Right cardiac atrium (tissue), 5 donors: ENCODE results near the gene UNCX. TPM values are rescaled to one million over a fixed set of nuclear protein-coding genes. Genes with fewer than 3 reads are reported as not detected.
"Not testable (repeated sequence)": the region's sequence is repeated elsewhere in the genome, so short reads cannot be mapped to it uniquely, and the experiment has no call there.

Experiments used
- ATAC-seq, 2 donors: fragments of 200-7000 bp; cut with Tn5 transposase; one replicate each; pipeline versions ENCODE4 v1.8.0 to v1.9.1; 2020; ENCODE audit warnings: moderate library complexity in 2 of 2, mild to moderate bottlenecking in 1 of 2
- DNase-seq, 3 donors: peaks; one replicate each; pipeline ENCODE4 v3.0.0-alpha.2; 2020
- H3K27ac ChIP-seq: one replicate; pipeline ENCODE4 v1.5.1; 2013; ENCODE audit warnings: mild to moderate bottlenecking, low read length, control low read depth, moderate library complexity
- H3K27me3 ChIP-seq: one replicate; pipeline ENCODE4 v1.6.1; 2013; ENCODE audit not compliant: control insufficient read depth, insufficient read depth
- H3K4me1 ChIP-seq: one replicate; pipeline ENCODE4 v1.6.1; 2013; ENCODE audit warnings: low read length; ENCODE audit not compliant: control insufficient read depth, insufficient read depth
- H3K4me3 ChIP-seq: one replicate; pipeline ENCODE4 v1.5.1; 2013; ENCODE audit warnings: low read length, control low read depth
- H3K9me3 ChIP-seq: one replicate; pipeline ENCODE4 v1.6.1; 2013; ENCODE audit warnings: low read length; ENCODE audit not compliant: control insufficient read depth
- WGBS: extraction: QIAGEN DNeasy Blood & Tissue Kit; methylation state at CpG from one replicate; pipeline ENCODE4 v1.1.7; 2013; 5-methylcytosine and 5-hydroxymethylcytosine counted together
- intact Hi-C, 4 donors: fragments of 100-400 bp; cut with DNase I; formaldehyde crosslinking; loops; one replicate each; pipeline versions ENCODE4 v1.11.0 to v1.14.0; 2022 to 2023
- polyA plus RNA-seq: library from polyadenylated mRNA; stranded (reverse); fragments of 200-250 nt; gene quantifications from one replicate; pipeline ENCODE4 v1.2.3, GENCODE V29; 2013
- total RNA-seq, 4 donors: library from RNA; stranded (reverse); fragmentation: NEBNext Ultra II Directional; extraction: Animal tissue kit (Norgen Biotek cat#: 25700); gene quantifications; one replicate each; pipeline ENCODE4 v1.2.1, GENCODE V29; 2021
- donor health status: healthy with polysubstance abuse.
- donor health status: DM: no; HTN: yes; CAD: no.
- donor health status: DM: no; HTN: no; CAD: no.
- donor health status: DM: no; HTN: yes; CAD: no; lungs with severe emphysema.
- donor health status: DM: yes; HTN: yes; CAD: no.

The UNCX gene
- total and polyA plus RNA-seq, 5 donors, result not detected

- H3K27ac ChIP-seq, result no peak overlapping the region
- WGBS, result 39% methylated on average over 21 of the region's 21 CpGs
- DNase-seq, result peak; percentile 6 to 31 (median 27)
- no peak for ATAC-seq
- no peak overlapping the region for H3K4me3 ChIP-seq
- H3K9me3 ChIP-seq, result no peaks in the 10 kb centered on the region
- H3K4me1 ChIP-seq, result no peaks in the 10 kb centered on the region
- H3K27me3 ChIP-seq, result no peaks in the 10 kb centered on the region
- intact Hi-C loops, result no loop called here
Measured at GRCh38 chr7:1255080-1255816, 22.6 kb downstream of the UNCX start.

- H3K27me3 ChIP-seq, result no peaks in the 10 kb centered on the region
- ATAC-seq (no peak), DNase-seq (peak; percentile 8 to 36 (median 19))
- intact Hi-C loops, result no loop called here
- no peaks in the 10 kb centered on the region for H3K9me3 ChIP-seq
- WGBS, result 67% methylated on average over 26 of the region's 26 CpGs
- H3K4me1 ChIP-seq, result no peaks in the 10 kb centered on the region
- no peak overlapping the region for H3K27ac ChIP-seq
- no peak overlapping the region for H3K4me3 ChIP-seq
Measured at GRCh38 chr7:1255817-1256340, 23.2 kb downstream of the UNCX start.

GRCh38 chr7:1256621-1257020 lies 23.9 kb downstream of the UNCX start:
- Histone ChIP-seq H3K27ac (no peak overlapping the region), H3K27me3 (no peaks in the 10 kb centered on the region), H3K4me1 (no peaks in the 10 kb centered on the region), H3K4me3 (no peak overlapping the region), H3K9me3 (no peaks in the 10 kb centered on the region)
- WGBS, result 88% methylated on average over 11 of the region's 11 CpGs
- DNase-seq (peak in 2 of 3 donors; percentile 30 to 32), ATAC-seq (no peak)
- intact Hi-C loops, result no loop called here

GRCh38 chr7:1257221-1257620 lies 24.5 kb downstream of the UNCX start:
- H3K9me3 ChIP-seq, result no peaks in the 10 kb centered on the region
- ATAC-seq (no peak), DNase-seq (peak in 2 of 3 donors; percentile 12 to 31)
- intact Hi-C loops, result no loop called here
- H3K27me3 ChIP-seq, result no peaks in the 10 kb centered on the region
- H3K27ac ChIP-seq, result no peak overlapping the region
- no peaks in the 10 kb centered on the region for H3K4me1 ChIP-seq
- WGBS, result 53% methylated on average over 12 of the region's 12 CpGs
- no peak overlapping the region for H3K4me3 ChIP-seq

- Histone ChIP-seq H3K27me3 (no peaks in the 10 kb centered on the region), H3K9me3 (no peaks in the 10 kb centered on the region), H3K4me1 (no peaks in the 10 kb centered on the region), H3K4me3 (no peak overlapping the region), H3K27ac (no peak overlapping the region)
- DNase-seq (peak in 2 of 3 donors; percentile 6 to 20), ATAC-seq (no peak)
- 58% methylated on average over 13 of the region's 13 CpGs for WGBS
- intact Hi-C loops, result no loop called here
Measured at GRCh38 chr7:1257863-1258262, 25.2 kb downstream of the UNCX start.

GRCh38 chr7:1259621-1260243 lies 27.1 kb downstream of the UNCX start:
- intact Hi-C loops, result no loop called here
- Histone ChIP-seq H3K27me3 (no peaks in the 10 kb centered on the region), H3K27ac (no peak overlapping the region), H3K9me3 (no peaks in the 10 kb centered on the region), H3K4me3 (no peak overlapping the region), H3K4me1 (no peaks in the 10 kb centered on the region)
- WGBS, result 68% methylated on average over 21 of the region's 21 CpGs
- ATAC-seq (no peak), DNase-seq (peak in 2 of 3 donors; percentile 20 to 41)

GRCh38 chr7:1260244-1260635 lies 27.6 kb downstream of the UNCX start:
- ATAC-seq (no peak), DNase-seq (peak in 1 of 3 donors; percentile 28)
- Histone ChIP-seq H3K27ac (no peak overlapping the region), H3K4me1 (no peaks in the 10 kb centered on the region), H3K9me3 (no peaks in the 10 kb centered on the region), H3K4me3 (no peak overlapping the region), H3K27me3 (no peaks in the 10 kb centered on the region)
- intact Hi-C loops, result no loop called here
- WGBS, result 66% methylated on average over 21 of the region's 21 CpGs

- 67% methylated on average over 10 of the region's 10 CpGs for WGBS
- H3K4me3 ChIP-seq, H3K27me3 ChIP-seq, intact Hi-C loops, H3K27ac ChIP-seq, H3K9me3 ChIP-seq, ATAC-seq, H3K4me1 ChIP-seq: not testable (repeated sequence)
- peak in 2 of 3 donors; percentile 18 to 23 for DNase-seq
Measured at GRCh38 chr7:1261036-1261435, 28.4 kb downstream of the UNCX start.

- DNase-seq (peak in 2 of 3 donors; percentile 11 to 22), ATAC-seq (no peak)
- no peaks in the 10 kb centered on the region for H3K4me1 ChIP-seq
- H3K27me3 ChIP-seq, result no peaks in the 10 kb centered on the region
- WGBS, result 77% methylated on average over 13 of the region's 13 CpGs
- no peak overlapping the region for H3K4me3 ChIP-seq
- H3K27ac ChIP-seq, result no peak overlapping the region
- intact Hi-C loops, result no loop called here
- H3K9me3 ChIP-seq, result no peaks in the 10 kb centered on the region
Measured at GRCh38 chr7:1262441-1262840, 29.8 kb downstream of the UNCX start.

- H3K4me1 ChIP-seq, result no peaks in the 10 kb centered on the region
- no peaks in the 10 kb centered on the region for H3K27me3 ChIP-seq
- H3K9me3 ChIP-seq, result no peaks in the 10 kb centered on the region
- no peak overlapping the region for H3K27ac ChIP-seq
- ATAC-seq (no peak), DNase-seq (peak in 2 of 3 donors; percentile 23 to 48)
- H3K4me3 ChIP-seq, result no peak overlapping the region
- intact Hi-C loops, result no loop called here
- 81% methylated on average over 28 of the region's 28 CpGs for WGBS
Measured at GRCh38 chr7:1263391-1263951, 30.8 kb downstream of the UNCX start.
